GM19468 (cell line): Measurements from ENCODE around the gene NUCKS1.

Experiments used
- ATAC-seq: cut with Tn5 transposase; IDR thresholded peaks from one replicate; pipeline ENCODE4 v1.9.1; 2021; ENCODE audit warnings: mild to moderate bottlenecking, moderate library complexity, moderate number of reproducible peaks; ENCODE audit not compliant: unreplicated experiment; ENCODE audit errors: extremely low read depth

The NUCKS1 gene

DNA sequence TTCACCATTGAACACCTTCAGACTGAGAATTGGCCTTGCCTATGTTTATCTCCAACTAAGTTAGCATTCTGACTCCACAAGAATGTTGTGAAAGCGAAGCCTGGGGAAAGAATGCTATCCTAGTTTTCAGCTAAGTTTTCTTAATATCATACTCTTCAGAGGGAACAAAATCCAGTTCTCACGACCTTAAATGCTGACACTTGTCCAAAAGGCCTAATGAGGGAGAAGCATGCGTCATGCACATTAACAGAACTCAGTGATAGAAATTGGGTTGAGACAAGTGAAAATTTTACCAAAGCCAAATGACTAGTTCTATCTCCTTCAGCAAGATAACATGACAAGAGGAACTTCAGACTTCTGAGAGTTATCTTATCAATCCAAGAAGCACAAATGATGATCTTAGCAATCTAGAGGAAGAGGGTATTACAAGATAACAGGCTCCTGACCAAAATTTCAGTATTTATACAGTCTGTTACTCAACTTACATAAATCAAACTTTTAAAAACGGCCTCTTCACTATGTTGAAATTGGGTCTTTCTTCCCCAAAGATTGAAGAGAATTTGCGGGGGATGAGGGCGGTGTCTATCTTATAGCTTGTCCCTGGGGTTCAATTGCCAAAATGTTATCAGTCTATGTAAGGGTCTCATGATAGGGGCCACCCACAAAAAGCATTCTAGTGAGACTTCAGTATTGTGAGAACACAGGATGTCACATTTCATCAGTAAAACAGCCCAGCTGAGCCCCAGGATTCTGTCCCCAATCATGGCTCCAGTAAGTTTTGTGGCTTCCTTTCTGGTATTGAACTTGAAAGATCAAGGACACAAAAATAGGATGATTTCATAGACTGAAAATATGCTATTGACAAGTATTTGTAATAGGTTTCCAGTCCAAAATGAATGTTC is 43.1 kb downstream of the NUCKS1 start:
- ATAC-seq = no peak

DNA sequence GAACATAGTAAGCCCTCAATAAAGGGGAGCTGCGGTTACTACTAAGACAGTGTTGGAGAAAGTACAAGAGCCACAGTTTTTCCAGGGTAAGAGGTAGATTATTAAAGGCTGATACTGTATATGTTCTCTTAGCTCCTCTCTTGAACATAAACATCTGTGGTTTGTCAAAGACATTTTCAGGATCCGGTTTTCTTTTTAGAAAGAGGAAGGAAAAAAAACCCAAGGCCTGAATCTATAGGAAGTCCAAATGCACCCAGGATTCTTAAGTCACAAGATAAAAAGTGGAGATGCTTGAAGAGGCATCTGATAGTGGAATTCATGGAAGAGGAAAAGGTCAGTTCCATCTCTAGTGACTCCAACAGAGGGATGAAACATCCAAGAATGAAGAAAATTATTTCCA is 45.1 kb downstream of the NUCKS1 start:
- no peak for ATAC-seq

DNA sequence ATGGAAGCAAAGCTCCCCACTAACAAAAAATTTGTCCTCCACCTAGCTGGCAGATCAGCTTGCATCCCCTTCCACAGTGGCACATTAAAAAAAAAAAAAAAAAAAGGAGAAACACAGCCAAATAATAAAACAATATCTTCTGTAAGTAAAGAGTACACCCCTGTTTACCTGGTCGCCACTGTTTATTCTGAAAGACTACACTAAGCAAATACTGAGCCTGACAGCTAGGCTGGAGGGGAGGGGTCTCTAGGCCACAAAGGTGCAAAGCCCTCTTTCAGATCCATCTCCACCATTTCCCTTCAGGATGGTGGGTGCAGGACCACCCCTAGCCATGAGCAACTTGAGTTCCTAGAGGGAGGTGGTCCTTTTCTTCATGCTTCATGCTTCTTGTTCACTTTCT is 46.9 kb downstream of the NUCKS1 start:
- ATAC-seq = no peak

DNA sequence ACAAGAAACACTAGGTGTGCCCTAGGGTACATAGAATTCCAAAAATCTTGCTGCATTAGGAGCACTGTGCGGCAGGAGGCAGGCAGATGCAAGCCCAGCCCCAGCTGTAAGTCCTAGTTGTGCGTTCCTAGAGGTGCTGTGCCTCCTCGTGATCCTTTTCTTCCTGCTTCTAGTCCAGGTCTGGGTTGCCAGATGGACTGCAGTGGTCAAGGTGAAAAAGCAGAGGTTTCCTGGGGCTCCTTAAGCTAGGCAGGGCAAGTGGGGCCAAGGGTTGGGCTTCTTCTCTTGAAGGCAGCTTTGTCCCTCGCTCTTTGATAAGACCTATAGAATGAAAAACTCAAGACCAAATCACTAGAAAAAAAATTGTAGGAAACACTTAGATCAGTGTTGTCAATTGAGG is 48.1 kb downstream of the NUCKS1 start:
- ATAC-seq = no peak

DNA sequence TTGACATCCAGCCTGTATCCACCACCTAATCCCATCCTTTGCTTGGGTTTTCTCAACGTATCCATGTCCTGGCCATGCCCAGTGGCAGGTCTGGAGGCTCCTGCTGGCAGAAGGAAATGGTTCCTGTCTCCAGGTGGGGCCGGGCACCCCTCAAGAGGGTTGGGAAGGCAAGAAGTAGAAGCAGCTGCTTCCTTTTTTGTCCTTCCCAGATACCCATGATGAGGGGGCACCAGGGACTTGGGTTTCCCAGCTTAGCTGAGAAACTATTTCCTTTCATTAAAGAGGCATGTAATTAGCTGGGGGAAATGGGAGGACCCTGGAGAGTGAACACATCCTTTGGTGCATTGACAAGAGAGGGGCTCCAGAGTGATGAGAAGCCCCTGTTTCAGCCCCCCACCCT is 48.6 kb downstream of the NUCKS1 start:
- no peak for ATAC-seq

DNA sequence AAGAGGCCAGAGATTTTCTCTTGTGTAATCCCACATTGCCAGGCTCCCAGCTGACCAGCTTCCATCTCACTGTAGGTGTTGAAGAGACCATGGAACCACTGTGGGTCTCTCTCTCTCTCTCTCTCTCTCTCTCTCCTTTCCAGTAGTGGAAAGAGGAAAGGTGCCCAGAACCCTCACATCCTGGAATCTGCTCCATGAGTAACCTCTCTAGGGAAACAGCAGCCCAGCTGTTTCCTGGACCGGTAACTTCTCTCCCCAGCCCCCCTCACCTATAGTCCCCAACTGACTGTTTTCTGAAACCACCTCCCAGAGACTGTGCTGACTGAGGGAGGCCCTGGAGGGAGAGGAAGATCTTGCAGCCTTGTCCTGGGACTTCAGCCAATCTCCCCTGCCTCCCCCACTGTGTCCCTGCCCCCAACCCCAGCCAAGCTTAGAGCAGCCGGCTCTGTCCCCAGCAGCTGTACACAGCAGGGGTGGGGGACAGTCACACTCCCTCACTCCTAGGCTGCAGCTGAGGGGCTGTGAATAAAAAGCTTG is 49.0 kb downstream of the NUCKS1 start:
- no peak for ATAC-seq

DNA sequence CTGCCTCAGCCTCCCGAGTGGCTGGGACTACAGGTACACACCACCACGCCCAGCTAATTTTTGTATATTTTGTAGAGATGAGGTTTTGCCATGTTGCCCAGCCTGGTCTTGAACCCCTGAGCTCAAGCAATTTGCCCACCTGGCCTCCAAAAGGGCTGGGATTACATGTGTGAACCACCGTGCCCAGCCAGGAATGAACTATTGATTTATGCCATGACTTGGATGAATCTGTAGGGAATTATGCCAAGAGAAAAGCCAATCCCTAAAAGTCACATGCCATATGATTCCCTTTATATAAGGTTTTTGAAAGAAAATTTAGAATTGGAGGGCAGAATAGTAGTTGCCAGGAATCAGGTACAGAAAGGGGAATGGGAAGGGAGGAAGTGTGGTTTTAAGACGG is 50.6 kb downstream of the NUCKS1 start:
- no peak for ATAC-seq

DNA sequence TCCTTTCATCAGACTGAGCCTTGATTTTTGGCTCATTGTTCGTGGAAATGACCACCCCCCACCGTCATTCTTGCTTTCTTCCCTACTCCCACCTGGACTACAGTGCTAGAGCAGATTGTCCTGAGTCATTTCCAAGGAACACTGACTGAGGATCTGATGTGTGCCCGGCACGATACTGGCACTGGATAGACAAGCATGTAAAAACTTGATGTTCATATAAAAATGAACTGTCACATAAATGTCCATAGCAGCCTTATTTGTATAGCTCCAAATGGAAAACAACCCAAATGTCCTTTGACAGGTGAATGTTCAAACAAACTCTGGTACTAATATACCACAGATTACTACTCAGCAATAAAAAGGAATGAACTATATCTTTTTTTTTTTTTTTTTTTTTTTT is 51.1 kb downstream of the NUCKS1 start:
- no peak for ATAC-seq

DNA sequence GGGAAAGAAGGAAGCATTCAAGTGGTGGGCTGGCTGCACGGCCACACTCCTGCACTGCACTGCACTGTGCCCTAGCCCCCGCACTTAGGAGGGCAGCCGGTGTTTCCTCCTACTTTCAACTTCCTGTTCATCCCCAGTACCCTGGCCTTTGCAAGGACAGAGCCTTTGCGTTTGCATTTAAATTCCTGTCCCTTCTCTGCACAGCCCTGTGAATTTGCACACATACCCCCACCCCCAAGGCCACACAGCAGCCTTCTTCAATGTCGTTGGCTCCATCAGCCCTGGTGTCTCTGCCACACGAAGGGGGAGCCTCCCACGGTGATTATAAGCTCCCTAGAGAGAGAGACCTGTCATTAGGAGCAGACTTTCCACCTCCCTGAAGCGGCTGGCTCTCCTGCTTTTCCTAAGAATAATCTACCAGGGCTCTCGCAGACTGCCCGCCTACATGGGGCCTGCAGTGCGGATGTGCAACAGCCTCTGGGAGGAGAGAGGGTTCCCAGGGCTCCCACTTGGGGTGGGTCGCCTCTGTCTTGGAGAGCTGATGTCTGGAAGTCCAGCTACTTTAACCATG is 56.5 kb downstream of the NUCKS1 start:
- ATAC-seq = no peak

DNA sequence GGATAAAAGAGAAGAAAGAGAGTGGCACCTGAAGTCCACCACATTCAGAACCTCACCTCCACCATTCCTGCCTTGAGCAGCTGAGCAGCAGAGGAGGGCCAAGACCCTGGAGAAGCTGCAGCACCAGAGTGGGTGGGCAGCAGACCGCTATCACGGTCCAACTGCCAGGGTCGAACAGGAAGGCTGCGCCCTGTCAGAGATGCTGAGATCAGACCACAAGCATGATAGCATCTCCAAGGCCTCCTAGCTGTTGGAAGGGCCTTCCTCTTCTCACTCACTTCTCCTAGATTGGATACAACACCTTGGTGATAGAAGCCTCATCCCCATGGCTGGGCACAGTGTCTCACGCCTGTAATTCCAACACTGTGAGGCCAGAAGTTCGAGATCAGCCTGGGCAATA is 57.6 kb downstream of the NUCKS1 start:
- no peak for ATAC-seq

DNA sequence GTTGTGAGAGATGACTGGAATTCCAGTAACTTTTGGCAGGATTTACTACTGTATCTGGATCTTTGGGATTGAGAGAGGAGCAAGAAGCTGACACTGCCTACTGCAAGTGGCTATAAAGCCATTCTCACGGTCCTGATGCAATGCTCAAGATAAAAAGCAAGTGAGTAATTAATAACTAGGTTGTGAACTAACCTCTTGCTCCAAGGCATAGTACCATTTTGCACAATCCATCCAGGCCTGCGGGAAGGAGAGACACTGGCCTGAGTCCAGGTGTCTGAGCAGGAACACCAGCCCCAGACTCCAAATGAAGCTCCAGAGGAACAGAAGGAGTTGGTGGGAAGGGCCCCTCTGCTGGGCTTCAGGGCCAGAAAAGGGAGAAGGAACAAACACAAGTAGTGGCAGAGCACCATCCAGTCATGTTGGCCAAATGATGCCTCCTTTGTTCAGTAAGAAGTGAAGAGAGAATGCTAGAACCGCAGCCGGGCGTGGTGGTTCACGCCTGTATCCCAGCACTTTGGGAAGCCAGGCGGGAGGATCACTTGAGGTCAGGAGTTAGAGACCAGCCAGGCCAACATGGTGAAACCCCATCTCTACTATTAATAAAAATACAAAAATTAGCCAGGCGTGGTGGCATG is 59.7 kb downstream of the NUCKS1 start:
- no peak for ATAC-seq

DNA sequence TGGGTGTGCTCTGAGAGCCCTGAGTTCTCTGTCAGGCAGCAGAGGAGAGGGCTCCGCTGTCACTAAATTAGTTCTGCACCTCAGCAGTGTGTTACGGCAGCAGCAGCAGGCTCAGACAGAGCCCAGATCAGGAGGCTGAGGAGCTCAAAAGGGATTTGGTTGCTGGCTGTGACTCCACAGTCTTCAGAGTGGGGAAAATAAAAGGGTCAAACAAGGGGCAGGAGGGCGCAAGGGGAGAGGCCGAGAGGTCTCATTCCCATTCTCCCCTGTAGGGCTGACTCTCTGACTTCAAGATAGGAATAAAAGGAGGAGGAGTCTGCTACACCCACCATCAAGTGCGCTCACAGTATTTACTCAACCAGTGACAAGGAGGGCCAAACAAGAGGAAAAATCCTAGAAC is 60.5 kb downstream of the NUCKS1 start:
- ATAC-seq = no peak

DNA sequence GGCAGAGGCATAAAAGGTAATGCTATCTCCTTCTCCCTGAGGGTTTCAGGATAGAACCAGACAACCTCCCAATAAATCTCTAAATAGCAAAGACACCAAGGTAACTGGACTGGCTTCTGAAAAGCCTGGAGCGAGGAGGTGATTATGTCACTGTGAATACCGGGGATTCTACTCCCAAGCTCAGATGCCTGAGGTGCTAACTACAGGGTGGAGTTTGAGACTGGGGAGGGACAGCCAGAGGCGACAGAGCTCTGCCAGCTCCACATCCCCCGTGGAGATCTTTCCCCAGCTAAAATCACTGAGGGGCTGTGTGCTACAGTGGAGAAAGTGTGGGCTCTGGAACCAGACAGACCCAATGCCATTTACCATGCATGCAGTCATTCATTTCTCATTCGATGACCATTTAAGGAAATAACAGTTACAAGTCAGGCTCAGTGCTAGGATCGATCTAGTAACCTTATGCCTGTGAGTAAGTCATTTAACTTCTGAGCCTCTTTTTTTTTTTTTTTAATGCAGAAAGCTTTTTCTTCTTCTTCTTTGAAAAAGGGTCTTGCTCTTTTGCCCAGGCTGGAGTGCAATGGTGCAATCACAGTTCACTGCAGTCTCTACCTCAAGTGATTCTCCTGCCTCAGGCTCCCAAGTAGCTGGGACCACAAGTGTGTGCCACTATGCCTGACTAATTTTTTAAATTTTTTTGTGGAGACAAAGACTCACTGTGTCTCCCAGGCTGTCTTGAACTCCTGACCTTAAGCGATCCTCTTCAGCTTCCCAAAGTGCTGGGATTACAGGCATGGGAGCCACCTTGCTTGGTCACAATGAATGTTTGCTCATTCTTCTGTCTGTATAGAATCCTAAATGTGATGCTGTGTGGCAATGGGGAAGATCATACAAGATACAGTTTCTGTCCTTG is 61.6 kb downstream of the NUCKS1 start:
- no peak for ATAC-seq

DNA sequence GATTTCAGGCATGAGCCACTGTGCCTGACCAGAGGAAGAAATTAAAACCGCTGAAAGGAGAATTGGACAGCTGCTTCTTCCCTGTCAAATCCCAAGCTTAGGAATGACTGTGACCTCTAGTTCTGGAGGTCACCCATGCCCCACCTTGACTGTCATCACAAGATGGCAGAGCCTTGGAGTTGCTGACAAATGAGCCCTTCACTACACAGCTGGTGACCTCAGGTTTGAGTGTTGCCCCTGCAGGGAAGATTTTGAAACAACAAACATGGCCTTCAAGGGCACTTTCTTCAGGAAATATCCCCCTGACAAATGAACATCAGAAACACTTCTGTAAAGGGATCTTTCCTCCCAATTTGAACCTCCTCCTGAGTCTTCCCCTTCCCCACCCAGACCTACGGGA is 62.7 kb downstream of the NUCKS1 start:
- no peak for ATAC-seq

DNA sequence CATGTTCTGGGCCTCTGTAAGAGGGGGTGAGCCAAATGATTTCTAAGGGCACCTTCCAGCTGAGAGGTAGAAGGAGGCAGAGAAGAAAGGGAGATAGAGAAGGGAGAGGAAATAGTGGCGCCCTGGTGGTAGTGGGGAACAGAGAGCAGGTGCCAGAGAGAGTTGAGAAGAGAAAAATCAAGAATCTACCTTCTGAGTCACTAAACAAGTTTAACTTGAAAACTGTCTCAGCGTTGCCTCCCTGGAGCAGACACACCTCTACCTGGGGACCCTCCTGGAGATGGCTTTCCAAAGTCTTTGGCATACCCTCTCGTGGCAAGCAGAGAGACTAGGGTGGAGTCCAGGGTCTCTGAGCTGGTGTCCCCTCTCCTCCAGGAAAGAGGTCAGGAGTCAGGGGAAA is 68.6 kb downstream of the NUCKS1 start:
- no peak for ATAC-seq

DNA sequence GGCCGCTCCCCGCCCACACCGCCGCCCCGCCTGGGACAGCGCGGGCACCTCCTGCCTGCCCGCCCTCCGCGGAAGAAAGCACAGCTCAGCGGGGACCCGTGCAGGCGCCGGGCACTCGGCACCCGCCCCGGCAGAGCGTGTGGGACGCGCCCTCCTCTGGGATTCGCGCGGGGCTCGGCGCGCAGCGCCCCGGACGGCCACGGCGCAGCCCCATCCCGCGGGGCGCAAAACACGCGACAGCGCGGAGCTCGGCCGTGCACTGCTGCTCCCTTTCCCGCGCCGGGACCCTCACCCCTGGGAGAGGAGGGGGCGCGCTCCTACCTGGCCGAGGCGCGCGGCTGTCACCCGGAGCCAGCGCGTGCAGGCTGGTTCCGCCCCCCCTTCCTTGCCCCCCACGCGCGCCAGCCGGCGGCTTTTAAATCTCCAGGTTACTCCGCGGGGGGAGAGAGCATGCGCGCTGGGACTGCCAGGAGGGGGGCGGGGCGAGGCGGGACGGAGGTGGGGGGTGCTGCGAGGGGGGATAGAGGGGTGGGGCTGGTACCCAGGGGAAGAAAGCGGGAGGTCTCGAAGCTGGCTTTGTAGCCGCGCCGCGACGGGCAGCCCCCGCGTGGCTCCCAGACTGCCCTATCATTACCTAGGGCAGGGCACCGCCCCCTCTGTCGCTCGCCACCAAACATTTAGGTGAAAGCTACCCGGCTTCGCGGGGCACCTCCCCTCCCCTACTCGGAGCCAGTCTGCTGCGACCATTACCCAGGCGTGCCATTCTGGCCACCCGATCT is 69.7 kb downstream of the NUCKS1 start, which contains the start of gene SLC45A3:
SLC45A3 (minus strand) TSS at position 437 of the 779 bp plus-strand sequence. CDS start 15,853 bp downstream, outside the sequence.
- ATAC-seq = no peak

DNA sequence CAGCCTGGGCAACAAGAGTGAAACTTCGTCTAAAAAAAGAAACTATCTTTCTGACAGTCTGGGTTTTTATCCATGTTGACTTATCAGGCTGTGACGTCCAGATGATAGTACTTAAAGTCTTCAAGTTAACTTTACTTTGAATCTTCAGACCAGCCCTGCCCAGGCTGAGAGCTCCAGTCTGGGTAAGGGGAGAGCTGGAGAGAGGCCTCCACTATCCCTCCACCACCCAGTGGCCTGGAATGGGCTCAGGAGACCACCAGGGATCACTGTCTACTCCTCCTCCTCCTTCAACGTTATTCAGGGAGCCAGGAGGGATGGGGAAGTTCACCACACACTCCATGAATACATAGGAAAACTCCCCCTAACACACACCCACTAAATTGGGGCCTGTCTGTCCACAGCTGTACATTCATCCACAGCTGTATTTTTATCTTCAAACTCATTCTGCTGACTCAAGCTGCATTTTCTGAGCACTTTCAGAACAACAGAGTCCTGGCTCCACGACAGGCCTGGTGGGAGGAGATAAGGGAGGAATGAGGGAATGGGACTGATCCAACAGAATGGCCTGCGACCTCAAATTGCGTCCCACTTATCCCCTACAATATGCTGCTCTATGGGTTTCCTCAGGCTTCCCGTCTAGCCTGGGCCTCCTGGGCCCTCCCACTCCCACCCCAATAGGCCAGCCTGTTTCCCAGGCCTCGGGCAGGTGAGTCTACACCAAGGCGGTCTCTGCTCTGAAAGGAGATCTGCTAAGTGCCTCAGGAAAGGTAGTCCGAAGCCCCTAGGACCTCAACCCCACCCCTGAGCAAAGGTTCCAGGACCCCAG is 71.5 kb downstream of the NUCKS1 start:
- no peak for ATAC-seq

DNA sequence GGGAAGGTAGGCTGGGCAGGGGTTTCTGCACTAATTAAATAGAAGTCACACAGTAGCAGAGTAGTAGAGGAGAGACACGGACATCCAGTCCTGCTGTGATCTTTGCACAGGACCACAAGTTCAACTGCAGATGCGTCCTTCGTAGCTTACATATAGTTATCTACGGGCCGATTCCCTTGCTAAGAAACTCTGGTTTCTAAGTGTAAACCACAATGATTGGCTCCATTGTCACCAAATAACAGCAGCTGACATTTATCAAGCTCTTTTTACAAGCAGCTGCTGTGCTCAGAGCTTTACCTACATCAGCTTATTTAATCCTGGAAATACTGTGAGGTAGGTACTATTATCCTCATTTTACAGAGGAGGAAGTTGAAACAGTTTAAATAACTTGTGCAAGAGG is 72.8 kb downstream of the NUCKS1 start:
- ATAC-seq = no peak
